ENCODE results near the gene MLN. TPM values are rescaled to one million over a fixed set of nuclear protein-coding genes. Genes with fewer than 3 reads are reported as not detected.
A peak's percentile ranks its signal among the peaks of the same experiment; 100 is the strongest.

The MLN gene
- total and polyA plus RNA-seq, 2 of the 4 experiments (the other 2 are of a cell fraction), result not detected

- POLR2A ChIA-PET (ENCODE audit: unreplicated experiment), result no interaction called here
- H3K18ac ChIP-seq (ENCODE audit: low read depth, low read length), result no peak overlapping the region
- in situ Hi-C loops (cut with MboI; ENCODE audit: low sequenced_read_pairs) (no loop called here), intact Hi-C loops (cut with micrococcal nuclease) (no loop called here), dilution Hi-C loops (cut with HindIII; ENCODE audit: low sequenced_read_pairs, unreplicated experiment) (no loop called here)
- WGBS, 2 experiments (ENCODE audit: extremely low coverage in 2 of 2, insufficient read length in 1 of 2), result no CpG with 5 or more reads among the region's 14 CpGs
- ATAC-seq (ENCODE audit: low read depth) (peak; percentile 39; the same call in 1 of the 2 replicates), DNase-seq (peak; percentile 40)
- peaks cover 4% of the 10 kb centered on the region; the same call in 1 of the 2 replicates for H3K4me1 ChIP-seq (ENCODE audit: control insufficient read depth, insufficient read depth, low read length)
- no peak overlapping the region for H3K9ac ChIP-seq (ENCODE audit: low read depth, low read length)
- no peak overlapping the region for H3K23ac ChIP-seq (ENCODE audit: low read depth, low read length)
- H2AK5ac ChIP-seq (ENCODE audit: low read depth, low read length), result 0 out of 2 replicates have a peak overlapping the region, but pooled peaks have one; percentile 31
- no peak overlapping the region for H4K5ac ChIP-seq (ENCODE audit: low read depth, low read length)
- H3K4me3 ChIP-seq (ENCODE audit: insufficient read depth, low read depth, low read length), result no peak overlapping the region
- no peaks in the 10 kb centered on the region for H4K20me1 ChIP-seq (ENCODE audit: insufficient read depth, low read length)
- no peak overlapping the region for H4K8ac ChIP-seq (ENCODE audit: low read depth in 2 of 2, low read length in 2 of 2)
- H3K4ac ChIP-seq (ENCODE audit: low read depth, low read length), result no peak overlapping the region
- H3K36me3 ChIP-seq (ENCODE audit: control insufficient read depth, insufficient read depth, low read length), result no peaks in the 10 kb centered on the region
- H2BK5ac ChIP-seq (ENCODE audit: low read depth, low read length, poor library complexity, severe bottlenecking), result no peak overlapping the region
- H2BK15ac ChIP-seq (ENCODE audit: low read depth, low read length), result no peak overlapping the region
- BruUV-seq (replicated peaks), result no TSS peak
- peaks cover 6% of the 10 kb centered on the region; the same call in 1 of the 2 replicates for H3K9me1 ChIP-seq (ENCODE audit: insufficient read depth, low read length)
- H3K27me3 ChIP-seq (ENCODE audit: control insufficient read depth, insufficient read depth, low read length), result peaks cover 32% of the 10 kb centered on the region
- no peak overlapping the region for H4K91ac ChIP-seq (ENCODE audit: insufficient read depth, low read depth, low read length)
- no peak overlapping the region for H3K14ac ChIP-seq (replicated peaks; ENCODE audit: low read depth, low read length)
- H2BK120ac ChIP-seq (ENCODE audit: low read depth, low read length), result no peak overlapping the region
- no peaks in the 10 kb centered on the region for H3K79me1 ChIP-seq (ENCODE audit: low read depth in 1 of 2, low read length in 2 of 2)
- no peak overlapping the region for H2AFZ ChIP-seq (replicated peaks; ENCODE audit: low read length, poor library complexity)
- no peak overlapping the region for H2AK9ac ChIP-seq (replicated peaks; ENCODE audit: low read depth, low read length, poor library complexity)
- no peak overlapping the region for H3K27ac ChIP-seq (ENCODE audit: insufficient read depth, low read length)
- CTCF ChIA-PET, result interaction anchor here (0.9 kb wide), 1 partner anchor 9 kb away, joined by 4 read pairs; no protein-coding TSS in a partner anchor
- no peak overlapping the region for H3K56ac ChIP-seq (ENCODE audit: extremely low read depth, insufficient read depth, low read length)
- H2BK20ac ChIP-seq (ENCODE audit: low read depth, low read length), result no peak overlapping the region
- no peak overlapping the region for H3K4me2 ChIP-seq (ENCODE audit: low read depth, low read length)
- H3K9me3 ChIP-seq (ENCODE audit: control insufficient read depth, insufficient read depth, low read length), result no peaks in the 10 kb centered on the region
- TF ChIP-seq MAFK (IDR thresholded peaks at IDR 0.05; ENCODE audit: low read depth, low read length), result peak; percentile 34; the same call in 1 of the 2 replicates
- TF ChIP-seq USF2 (IDR thresholded peaks at IDR 0.05; ENCODE audit: low read depth, low read length), result peak; percentile 29; the same call in 1 of the 2 replicates
- TF ChIP-seq RCOR1 (IDR thresholded peaks at IDR 0.05; ENCODE audit: insufficient replicate concordance, low read length), result no peak
Measured at GRCh38 chr6:33827546-33828451, 24.0 kb upstream of the MLN start.
